GM12878 (cell line): ENCODE measurements around the gene TIFAB. TPM values are rescaled to one million over a fixed set of nuclear protein-coding genes. Genes with fewer than 3 reads are reported as not detected.

Experiments
- ATAC-seq: fragments of 200-7000 bp; cut with Tn5 transposase; 3 replicates; pipeline ENCODE4 v1.9.1; 2020; ENCODE audit warnings: mild to moderate bottlenecking, moderate library complexity
- BruUV-seq: library from RNA; stranded (reverse); fragments of 400-500 nt; replicated peaks from 2 replicates; lab custom pipeline; 2021; lab: Mats Ljungman, UMichigan
- CTCF ChIA-PET: fragments of 300-600 bp; sonication (Branson Sonifier 250); formaldehyde crosslinking; extraction: SDS; loops from one replicate; lab custom pipeline; 2021; ENCODE audit warnings: inconsistent platforms; lab: Yijun Ruan, JAX
- POLR2A ChIA-PET: fragments of 350-600 bp; formaldehyde crosslinking; extraction: SDS; loops from one replicate; lab custom pipeline; 2021; ENCODE audit warnings: inconsistent platforms; lab: Charles Lee
- RAD21 ChIA-PET: fragments of 300-600 bp; sonication (Branson Sonifier 250); formaldehyde crosslinking; loops from one replicate; lab custom pipeline; 2023; ENCODE audit warnings: antibody characterized with exemption; ENCODE audit not compliant: unreplicated experiment; lab: Charles Lee
- SMC1A ChIA-PET: fragments of 300-600 bp; sonication (Branson Sonifier 250); formaldehyde crosslinking; loops from one replicate; lab custom pipeline; 2023; ENCODE audit not compliant: unreplicated experiment, uncharacterized antibody; lab: Charles Lee
- DNase-seq: peaks from one replicate; pipeline ENCODE4 v3.0.0-alpha.2; 2011; ENCODE audit warnings: low read depth, low spot score
- FAIRE-seq: peaks from 3 replicates; lab custom pipeline; 2011; peaks lifted over from hg19 to GRCh38; lab: Jason Lieb, UNC
- H2AFZ ChIP-seq: 2 replicates; pipeline ENCODE4 v1.6.0; 2011; ENCODE audit warnings: low read depth, low read length, control low read depth; ENCODE audit not compliant: control insufficient read depth
- H3K27ac ChIP-seq: 2 replicates; pipeline ENCODE4 v1.5.1; 2011; ENCODE audit warnings: control low read depth; ENCODE audit not compliant: control insufficient read depth, insufficient read depth
- H3K27me3 ChIP-seq, 2 experiments: replicated peaks in 1 of 2; 2 replicates each; pipeline versions ENCODE4 v1.6.0 to v1.6.1; 2011; ENCODE audit warnings: low read length in 1 of 2; ENCODE audit not compliant: control insufficient read depth in 2 of 2, insufficient read depth in 2 of 2
- H3K36me3 ChIP-seq, 2 experiments: 2 replicates each; pipeline ENCODE4 v1.5.1; 2011; ENCODE audit warnings: low read length in 1 of 2; ENCODE audit not compliant: control insufficient read depth in 2 of 2, insufficient read depth in 2 of 2
- H3K4me1 ChIP-seq: 2 replicates; pipeline ENCODE4 v1.6.1; 2011; ENCODE audit warnings: mild to moderate bottlenecking, low read length, moderate library complexity, mixed read lengths; ENCODE audit not compliant: control insufficient read depth, insufficient read depth
- H3K4me2 ChIP-seq: 2 replicates; pipeline ENCODE4 v1.6.0; 2011; ENCODE audit warnings: control low read depth; ENCODE audit not compliant: control insufficient read depth, insufficient read depth
- H3K4me3 ChIP-seq: fragments of 200-600 bp; sonication (generic); 2 replicates; pipeline ENCODE4 v1.5.1; 2016
- H3K79me2 ChIP-seq: 2 replicates; pipeline ENCODE4 v1.6.0; 2011; ENCODE audit warnings: low read length; ENCODE audit not compliant: control insufficient read depth, insufficient read depth
- H3K9ac ChIP-seq: 2 replicates; pipeline ENCODE4 v1.8.0; 2011; ENCODE audit warnings: low read length, control low read depth, mixed read lengths; ENCODE audit not compliant: control insufficient read depth, insufficient read depth
- H3K9me3 ChIP-seq: replicated peaks from 3 replicates; pipeline ENCODE4 v1.5.1; 2011; ENCODE audit warnings: mild to moderate bottlenecking, low read length; ENCODE audit not compliant: control insufficient read depth, insufficient read depth
- H4K20me1 ChIP-seq: 2 replicates; pipeline ENCODE4 v1.6.0; 2011; ENCODE audit not compliant: control insufficient read depth, insufficient read depth
- BMI1 ChIP-seq: fragments of 450-650 bp; IDR thresholded peaks from 2 replicates; pipeline ENCODE4 v1.6.1; 2016; ENCODE audit warnings: mild to moderate bottlenecking, moderate library complexity, borderline replicate concordance
- FOS ChIP-seq: IDR thresholded peaks from 3 replicates; pipeline ENCODE4 v1.6.1; 2011; ENCODE audit warnings: borderline replicate concordance; ENCODE audit not compliant: insufficient read length; ENCODE audit errors: extremely low read depth
- KDM1A ChIP-seq: fragments of 200-600 bp; sonication (generic); IDR thresholded peaks from 2 replicates; pipeline ENCODE4 v1.6.1; 2016; ENCODE audit warnings: borderline replicate concordance
- PAX5 ChIP-seq: IDR thresholded peaks from 2 replicates; pipeline ENCODE4 v1.6.1; 2011; ENCODE audit warnings: low read depth, low read length, borderline replicate concordance
- SIN3A ChIP-seq: IDR thresholded peaks from 2 replicates; pipeline ENCODE4 v1.6.1; 2012; ENCODE audit warnings: low read depth, low read length, improper control_type of control experiment
- SIX5 ChIP-seq: IDR thresholded peaks from 2 replicates; pipeline ENCODE4 v1.6.1; 2011; ENCODE audit warnings: mild to moderate bottlenecking, low read depth, low read length, moderate library complexity; ENCODE audit not compliant: severe bottlenecking
- SKIL ChIP-seq: fragments of 450-650 bp; IDR thresholded peaks from 2 replicates; pipeline ENCODE4 v1.6.1; 2017; ENCODE audit warnings: mild to moderate bottlenecking, low read depth, inconsistent platforms; ENCODE audit not compliant: poor library complexity, severe bottlenecking
- ZNF274 ChIP-seq: IDR thresholded peaks from one replicate; pipeline ENCODE4 v1.8.0; 2011; ENCODE audit not compliant: insufficient read length, insufficient read depth
- WGBS: methylation state at CpG from one replicate; pipeline ENCODE4 v1.1.6; 2016; ENCODE audit warnings: low lambda C conversion rate; ENCODE audit not compliant: insufficient replicate concordance, insufficient coverage; ENCODE audit errors: missing lambda C conversion rate; 5-methylcytosine and 5-hydroxymethylcytosine counted together
- in situ Hi-C: fragments of 300-500 bp; cut with MboI; formaldehyde crosslinking; loops from 9 replicates; pipeline ENCODE4 v1.14.3; 2018; ENCODE audit warnings: mixed read lengths
- intact Hi-C: fragments of 100-400 bp; cut with micrococcal nuclease; formaldehyde crosslinking; loops from one replicate; pipeline ENCODE4 v1.14.2; 2022; ENCODE audit not compliant: unreplicated experiment
- polyA plus RNA-seq, 11 experiments: library from polyadenylated mRNA; depleted of rRNA in 4 of 11; unstranded in 6 of 11; stranded (reverse) in 5 of 11; fragments of >200 nt; fragmentation: Nextera tagmentation in 4 of 11; fragmentation: Illumina TruSeq in 1 of 11; extraction: Ambion mirVana in 4 of 11; extraction: Trizol in 1 of 11; gene quantifications; 1 replicate in 1 of 11; 2 replicates in 10 of 11; pipeline versions ENCODE4 v1.2.1 to v1.2.3, GENCODE V29; 2011 to 2016; ENCODE audit warnings: inconsistent platforms in 2 of 11, missing spikeins in 2 of 11, low read depth in 1 of 11
- total RNA-seq, 4 experiments: library from RNA; depleted of rRNA in 3 of 4; stranded (reverse); fragments of >200 nt in 3 of 4; fragmentation: Illumina TruSeq in 1 of 4; extraction: Trizol in 1 of 4; gene quantifications; 2 replicates each; pipeline versions ENCODE4 v1.2.1 to v1.2.3, GENCODE V29; 2013 to 2021
- TF ChIP-seq, protein P1 (sequence below): IDR thresholded peaks from 2 replicates; pipeline ENCODE4 v1.6.1; 2012; ENCODE audit warnings: improper control_type of control experiment, low read depth, low read length; ENCODE audit not compliant: insufficient replicate concordance
- TF ChIP-seq, protein P2 (sequence below): IDR thresholded peaks from 2 replicates; pipeline ENCODE4 v1.6.1; 2012; ENCODE audit warnings: low read depth, low read length, improper control_type of control experiment
- TF ChIP-seq, protein P3 (sequence below): fragments of 450-650 bp; IDR thresholded peaks from 2 replicates; pipeline ENCODE4 v1.6.1; 2017; ENCODE audit warnings: low read depth, mild to moderate bottlenecking, moderate library complexity

Gene TIFAB
- total and polyA plus RNA-seq, 10 of the 15 experiments (the other 5 are each of a cell fraction or from before 2014, with no cell fraction given) = not detected

DNA sequence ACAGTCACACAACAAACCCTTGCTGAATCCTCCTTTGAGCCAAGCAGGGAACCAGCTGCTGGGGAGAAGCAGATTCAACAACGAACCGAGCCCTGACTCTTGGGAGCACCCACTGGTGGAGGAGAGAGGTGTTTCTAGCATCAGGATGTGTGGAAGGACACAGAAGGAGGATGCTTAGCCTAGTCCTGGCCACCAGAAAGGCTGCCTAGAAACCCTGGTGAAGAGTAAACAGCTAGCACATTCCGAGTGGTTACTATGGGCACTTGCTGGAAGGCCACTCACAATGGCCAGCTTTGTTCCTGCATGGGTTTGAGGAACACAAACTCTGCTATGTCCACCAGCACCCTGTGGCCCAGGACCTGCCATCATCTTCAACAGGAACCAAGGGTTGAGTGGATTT, 1.8 kb downstream of the TIFAB start (continued):
- TF ChIP-seq, protein P1, sequence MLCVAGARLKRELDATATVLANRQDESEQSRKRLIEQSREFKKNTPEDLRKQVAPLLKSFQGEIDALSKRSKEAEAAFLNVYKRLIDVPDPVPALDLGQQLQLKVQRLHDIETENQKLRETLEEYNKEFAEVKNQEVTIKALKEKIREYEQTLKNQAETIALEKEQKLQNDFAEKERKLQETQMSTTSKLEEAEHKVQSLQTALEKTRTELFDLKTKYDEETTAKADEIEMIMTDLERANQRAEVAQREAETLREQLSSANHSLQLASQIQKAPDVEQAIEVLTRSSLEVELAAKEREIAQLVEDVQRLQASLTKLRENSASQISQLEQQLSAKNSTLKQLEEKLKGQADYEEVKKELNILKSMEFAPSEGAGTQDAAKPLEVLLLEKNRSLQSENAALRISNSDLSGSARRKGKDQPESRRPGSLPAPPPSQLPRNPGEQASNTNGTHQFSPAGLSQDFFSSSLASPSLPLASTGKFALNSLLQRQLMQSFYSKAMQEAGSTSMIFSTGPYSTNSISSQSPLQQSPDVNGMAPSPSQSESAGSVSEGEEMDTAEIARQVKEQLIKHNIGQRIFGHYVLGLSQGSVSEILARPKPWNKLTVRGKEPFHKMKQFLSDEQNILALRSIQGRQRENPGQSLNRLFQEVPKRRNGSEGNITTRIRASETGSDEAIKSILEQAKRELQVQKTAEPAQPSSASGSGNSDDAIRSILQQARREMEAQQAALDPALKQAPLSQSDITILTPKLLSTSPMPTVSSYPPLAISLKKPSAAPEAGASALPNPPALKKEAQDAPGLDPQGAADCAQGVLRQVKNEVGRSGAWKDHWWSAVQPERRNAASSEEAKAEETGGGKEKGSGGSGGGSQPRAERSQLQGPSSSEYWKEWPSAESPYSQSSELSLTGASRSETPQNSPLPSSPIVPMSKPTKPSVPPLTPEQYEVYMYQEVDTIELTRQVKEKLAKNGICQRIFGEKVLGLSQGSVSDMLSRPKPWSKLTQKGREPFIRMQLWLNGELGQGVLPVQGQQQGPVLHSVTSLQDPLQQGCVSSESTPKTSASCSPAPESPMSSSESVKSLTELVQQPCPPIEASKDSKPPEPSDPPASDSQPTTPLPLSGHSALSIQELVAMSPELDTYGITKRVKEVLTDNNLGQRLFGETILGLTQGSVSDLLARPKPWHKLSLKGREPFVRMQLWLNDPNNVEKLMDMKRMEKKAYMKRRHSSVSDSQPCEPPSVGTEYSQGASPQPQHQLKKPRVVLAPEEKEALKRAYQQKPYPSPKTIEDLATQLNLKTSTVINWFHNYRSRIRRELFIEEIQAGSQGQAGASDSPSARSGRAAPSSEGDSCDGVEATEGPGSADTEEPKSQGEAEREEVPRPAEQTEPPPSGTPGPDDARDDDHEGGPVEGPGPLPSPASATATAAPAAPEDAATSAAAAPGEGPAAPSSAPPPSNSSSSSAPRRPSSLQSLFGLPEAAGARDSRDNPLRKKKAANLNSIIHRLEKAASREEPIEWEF = no peak
- no peak for TF ChIP-seq BMI1
- TF ChIP-seq PAX5 = no peak

GRCh38 chr5:135449644-135450043, 2.5 kb downstream of the TIFAB start:
- ChIA-PET CTCF (interaction anchor here (0.9 to 4.1 kb wide), 4 partner anchors 8 to 124 kb away, joined by 3 to 35 read pairs (median 14); no protein-coding TSS in a partner anchor), SMC1A (interaction anchor here (0.9 to 1.3 kb wide), 2 partner anchors 9 to 24 kb away, joined by 3 to 4 read pairs; no protein-coding TSS in a partner anchor), POLR2A (no interaction called here), RAD21 (no interaction called here)
- WGBS = 49% methylated on average over 12 of the region's 12 CpGs
- no peaks in the 10 kb centered on the region for H3K79me2 ChIP-seq
- no peak overlapping the region for H3K27ac ChIP-seq
- in situ Hi-C loops (no loop called here), intact Hi-C loops (no loop called here)
- no peak overlapping the region for H2AFZ ChIP-seq
- H3K4me2 ChIP-seq = no peak overlapping the region
- H4K20me1 ChIP-seq = no peaks in the 10 kb centered on the region
- H3K4me1 ChIP-seq = peaks cover 23% of the 10 kb centered on the region
- H3K4me3 ChIP-seq = no peak overlapping the region
- H3K36me3 ChIP-seq = no peaks in the 10 kb centered on the region
- no TSS peak for BruUV-seq
- H3K9me3 ChIP-seq = no peaks in the 10 kb centered on the region; the same call in 2 of the 3 replicates
- ATAC-seq (no peak; the same call in 2 of the 3 replicates), DNase-seq (no peak), FAIRE-seq (no peak)
- no peaks in the 10 kb centered on the region for H3K27me3 ChIP-seq
- H3K9ac ChIP-seq = no peak overlapping the region
- TF ChIP-seq, protein P2, sequence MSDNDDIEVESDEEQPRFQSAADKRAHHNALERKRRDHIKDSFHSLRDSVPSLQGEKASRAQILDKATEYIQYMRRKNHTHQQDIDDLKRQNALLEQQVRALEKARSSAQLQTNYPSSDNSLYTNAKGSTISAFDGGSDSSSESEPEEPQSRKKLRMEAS = no peak
- TF ChIP-seq ZNF274 = no peak
- TF ChIP-seq, protein P3, sequence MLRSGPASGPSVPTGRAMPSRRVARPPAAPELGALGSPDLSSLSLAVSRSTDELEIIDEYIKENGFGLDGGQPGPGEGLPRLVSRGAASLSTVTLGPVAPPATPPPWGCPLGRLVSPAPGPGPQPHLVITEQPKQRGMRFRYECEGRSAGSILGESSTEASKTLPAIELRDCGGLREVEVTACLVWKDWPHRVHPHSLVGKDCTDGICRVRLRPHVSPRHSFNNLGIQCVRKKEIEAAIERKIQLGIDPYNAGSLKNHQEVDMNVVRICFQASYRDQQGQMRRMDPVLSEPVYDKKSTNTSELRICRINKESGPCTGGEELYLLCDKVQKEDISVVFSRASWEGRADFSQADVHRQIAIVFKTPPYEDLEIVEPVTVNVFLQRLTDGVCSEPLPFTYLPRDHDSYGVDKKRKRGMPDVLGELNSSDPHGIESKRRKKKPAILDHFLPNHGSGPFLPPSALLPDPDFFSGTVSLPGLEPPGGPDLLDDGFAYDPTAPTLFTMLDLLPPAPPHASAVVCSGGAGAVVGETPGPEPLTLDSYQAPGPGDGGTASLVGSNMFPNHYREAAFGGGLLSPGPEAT = no peak
- TF ChIP-seq KDM1A = no peak
- no peak for TF ChIP-seq FOS
- TF ChIP-seq SKIL = no peak
- no peak for TF ChIP-seq SIN3A
- TF ChIP-seq SIX5 = no peak
